Measurements from ENCODE around the gene CLTA.

- TF ChIP-seq CTCF (IDR thresholded peaks at IDR 0.05) (no peak), POLR2A (IDR thresholded peaks at IDR 0.05) (no peak), EP300 (IDR thresholded peaks at IDR 0.05) (no peak)
Observed at GRCh38 chr9:36154331-36154952, 36.3 kb upstream of the CLTA start.

Measured in ovary (tissue), 3 donors.